ENCODE results near the gene SHF.
"Not testable (repeated sequence)": the region's sequence is repeated elsewhere in the genome, so short reads cannot be mapped to it uniquely, and the experiment has no call there.

Gene SHF, protein sequence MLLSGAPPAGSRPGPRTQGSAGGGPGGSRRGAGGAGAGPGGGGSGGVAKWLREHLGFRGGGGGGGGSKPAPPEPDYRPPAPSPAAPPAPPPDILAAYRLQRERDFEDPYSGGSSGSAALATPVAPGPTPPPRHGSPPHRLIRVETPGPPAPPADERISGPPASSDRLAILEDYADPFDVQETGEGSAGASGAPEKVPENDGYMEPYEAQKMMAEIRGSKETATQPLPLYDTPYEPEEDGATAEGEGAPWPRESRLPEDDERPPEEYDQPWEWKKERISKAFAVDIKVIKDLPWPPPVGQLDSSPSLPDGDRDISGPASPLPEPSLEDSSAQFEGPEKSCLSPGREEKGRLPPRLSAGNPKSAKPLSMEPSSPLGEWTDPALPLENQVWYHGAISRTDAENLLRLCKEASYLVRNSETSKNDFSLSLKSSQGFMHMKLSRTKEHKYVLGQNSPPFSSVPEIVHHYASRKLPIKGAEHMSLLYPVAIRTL

DNA sequence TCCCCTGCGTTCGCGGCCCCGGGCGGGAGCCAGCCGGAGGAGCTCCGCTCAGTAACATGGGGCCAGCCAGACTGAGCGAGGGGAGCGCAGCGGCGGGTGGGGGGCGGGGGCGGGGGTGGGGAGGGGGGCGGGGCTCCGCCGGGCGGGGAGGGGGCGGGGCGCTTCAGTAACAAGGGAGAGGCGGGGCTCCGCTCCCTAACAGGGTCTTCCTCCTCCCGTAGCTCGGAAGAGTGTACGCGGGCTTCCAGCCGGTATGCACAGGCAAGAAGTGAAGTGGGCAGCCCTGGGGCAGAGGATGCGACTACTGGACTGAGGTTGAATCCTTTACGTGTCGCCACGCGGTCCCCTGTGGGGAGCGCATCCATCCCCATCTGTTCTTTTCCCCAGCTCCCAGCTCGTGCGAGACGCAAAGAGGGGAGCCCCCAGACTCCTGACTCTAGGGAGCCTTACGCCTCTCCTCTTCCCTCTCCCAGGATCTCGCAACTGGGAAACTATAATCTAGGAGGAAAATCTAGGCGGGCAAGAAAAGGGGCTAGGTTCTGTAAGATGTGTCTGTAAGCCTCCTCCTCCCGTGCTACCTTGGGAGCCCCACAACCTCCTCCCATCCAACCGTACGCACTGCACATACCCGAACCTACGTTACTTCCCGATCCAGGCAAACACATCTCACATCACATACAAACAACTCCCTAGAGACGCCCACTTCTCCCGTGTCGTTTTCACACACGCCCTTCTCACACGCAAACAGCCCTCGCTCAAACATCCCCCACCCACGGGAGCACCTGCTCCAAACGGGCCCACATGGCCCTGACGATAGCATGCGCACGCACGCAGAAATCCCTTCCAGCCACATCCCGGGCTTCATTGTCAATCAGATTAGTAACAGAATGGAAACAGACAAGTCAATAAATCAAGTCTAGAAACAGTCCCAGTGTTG is at the start of gene SHF:
Gene SHF (minus strand): TSS at position 73 of the 937 bp plus-strand sequence. CDS start 15 bp downstream, at position 58.
- DNase-seq, result peak; percentile 65 to 82 (median 80)

DNA sequence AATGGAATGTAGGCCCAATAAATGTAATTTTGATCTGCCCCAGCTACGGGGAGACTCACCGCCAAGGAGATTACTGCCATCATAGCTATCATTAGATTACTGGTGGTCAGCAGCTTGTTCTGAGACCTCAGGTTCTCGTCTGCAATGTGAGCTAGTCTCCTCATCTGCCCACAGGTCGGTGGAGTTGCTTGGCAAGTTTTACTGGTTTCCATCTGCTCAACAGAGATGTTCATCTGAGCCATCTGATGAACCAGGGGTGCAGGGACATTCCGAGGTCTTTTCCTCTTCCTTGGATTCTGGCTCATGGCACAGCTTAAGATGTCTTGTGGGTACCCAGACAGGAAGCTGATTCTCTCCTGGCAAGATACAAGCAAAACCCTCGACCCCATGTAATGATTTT is 49.0 kb upstream of the SHF start:
- DNase-seq, result not testable (repeated sequence)

DNA sequence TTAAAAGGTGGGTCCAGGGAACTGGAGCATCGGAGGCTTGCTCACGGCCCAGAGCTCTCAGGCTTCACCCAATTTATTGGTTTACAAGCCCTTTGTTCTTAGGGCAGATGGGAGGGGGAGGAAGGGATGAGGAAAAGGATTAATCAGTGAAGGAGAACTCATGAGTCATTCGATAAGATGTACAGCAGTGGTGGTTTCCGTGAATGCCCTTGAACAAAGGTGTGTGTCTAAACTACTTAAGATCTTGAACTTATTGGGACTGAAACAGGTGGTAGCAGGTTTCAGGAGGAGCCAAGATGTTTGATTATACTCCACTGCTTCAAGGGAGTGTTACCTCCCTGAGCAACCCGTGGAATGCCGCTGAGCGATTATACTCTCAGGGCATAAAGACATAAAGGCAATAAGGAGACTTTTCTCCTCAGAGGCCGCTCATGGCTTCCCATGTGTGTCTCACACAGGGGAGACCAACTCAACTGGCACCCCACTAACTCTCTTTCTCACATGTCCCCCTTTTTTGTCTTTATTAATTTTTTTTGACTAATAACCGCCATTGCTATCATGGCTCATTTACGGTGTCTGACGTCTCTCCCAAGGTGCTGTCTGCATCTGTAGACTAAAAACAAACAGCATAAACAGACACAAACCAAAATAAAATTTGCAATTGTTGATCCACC is 46.9 kb upstream of the SHF start:
- DNase-seq, result no peak

DNA sequence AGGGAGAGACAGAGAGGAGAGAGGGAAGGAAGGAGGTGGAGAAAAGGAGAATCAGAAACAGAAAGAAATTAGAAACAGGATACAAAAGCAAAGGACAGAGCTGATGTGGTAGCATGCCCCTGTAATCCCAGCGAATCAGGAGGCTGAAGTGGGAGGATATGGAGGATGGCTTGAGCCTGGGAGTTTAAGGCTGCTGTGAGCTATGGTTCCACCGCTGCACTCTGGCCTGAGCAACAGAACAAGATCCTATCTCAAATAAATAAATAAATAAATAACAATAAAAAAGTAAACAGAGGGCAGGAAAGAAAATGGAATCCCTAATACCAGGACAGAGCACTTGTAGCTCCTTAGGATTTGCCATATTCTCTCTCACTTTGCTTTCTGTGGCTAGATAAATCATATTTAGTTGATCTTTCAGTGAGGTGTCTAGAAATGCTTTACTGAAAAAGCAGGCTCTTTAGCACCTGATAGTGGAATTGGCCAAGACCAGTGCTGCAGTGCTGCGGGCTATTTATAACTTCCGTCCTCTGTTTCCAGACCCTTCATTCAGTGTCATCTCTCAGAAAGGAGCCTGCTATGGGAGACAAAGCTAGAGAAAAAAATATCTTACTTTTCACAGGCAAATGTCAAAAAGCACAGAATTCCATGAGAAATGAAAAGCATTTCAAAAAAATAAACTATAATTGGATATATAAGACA is 44.2 kb upstream of the SHF start:
- no peak for DNase-seq

DNA sequence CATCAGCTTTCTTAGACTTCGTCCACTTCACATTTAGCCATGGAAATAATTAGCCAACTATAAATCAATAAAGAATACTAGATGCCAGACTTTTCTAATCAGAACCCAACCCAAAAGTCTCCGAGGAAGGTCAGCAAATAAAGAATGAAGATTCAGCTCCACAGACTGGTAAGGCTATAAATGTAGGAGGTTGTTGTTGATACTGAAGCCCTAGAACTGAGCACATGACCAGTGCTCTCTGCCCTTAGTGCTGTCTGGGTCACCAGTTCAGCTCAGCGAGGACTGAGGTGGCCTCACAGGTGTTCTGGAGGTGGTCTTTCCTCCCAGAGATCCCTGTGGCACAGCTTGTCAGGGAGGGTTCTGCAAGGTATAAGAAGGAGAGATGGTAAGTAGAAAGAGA is 43.4 kb upstream of the SHF start:
- no peak for DNase-seq

DNA sequence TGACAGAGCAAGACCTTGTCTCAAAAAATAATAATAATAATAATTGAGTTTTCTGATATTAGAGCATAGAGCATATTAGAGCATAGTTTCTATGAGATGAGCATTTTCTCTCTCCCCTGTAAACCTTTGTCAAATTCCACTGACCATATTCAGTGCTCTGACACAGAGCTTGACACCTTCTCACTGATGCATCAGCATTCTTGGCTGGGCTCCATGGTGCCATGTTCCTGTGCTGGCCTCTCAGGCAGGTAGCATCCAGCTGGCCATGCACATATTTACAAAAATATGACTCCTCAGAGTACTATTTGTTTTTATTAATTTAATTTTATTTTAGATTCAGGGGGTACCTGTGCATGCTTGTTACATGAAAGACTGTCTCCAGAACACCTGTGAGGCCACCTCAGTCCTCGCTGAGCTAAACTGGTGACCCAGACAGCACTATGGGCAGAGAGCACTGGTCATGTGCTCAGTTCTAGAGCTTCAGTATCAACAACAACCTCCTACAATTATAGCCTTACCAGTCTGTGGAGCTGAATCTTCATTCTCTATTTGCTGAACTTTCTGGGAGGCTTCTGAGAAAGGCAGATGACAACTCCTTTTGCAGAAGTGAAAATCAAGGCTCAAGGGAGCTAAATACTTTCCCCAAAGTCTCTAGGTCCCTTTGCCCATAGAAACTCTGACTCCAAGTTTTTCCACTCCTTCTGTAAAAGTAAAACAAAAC is 42.6 kb upstream of the SHF start:
- DNase-seq, result no peak

DNA sequence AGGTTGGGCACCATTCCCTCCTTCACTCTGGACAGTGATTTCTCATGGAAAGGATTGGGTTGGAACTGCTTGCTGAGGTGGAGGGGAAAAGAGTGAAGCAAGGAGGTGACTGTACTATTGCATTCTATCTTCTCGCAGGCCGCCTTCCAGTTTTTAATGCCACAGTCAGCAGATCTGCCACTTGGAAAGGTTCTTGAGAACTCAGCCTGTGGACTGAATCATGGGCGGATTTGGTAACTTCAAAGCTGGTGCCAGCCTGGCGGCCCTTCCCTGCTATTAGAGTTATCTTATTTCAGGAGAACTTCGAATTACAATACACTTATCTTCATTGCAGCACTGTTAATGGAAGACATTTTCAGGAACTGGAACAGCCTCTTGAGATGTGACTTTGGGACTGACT is 41.2 kb upstream of the SHF start:
- DNase-seq, result no peak

DNA sequence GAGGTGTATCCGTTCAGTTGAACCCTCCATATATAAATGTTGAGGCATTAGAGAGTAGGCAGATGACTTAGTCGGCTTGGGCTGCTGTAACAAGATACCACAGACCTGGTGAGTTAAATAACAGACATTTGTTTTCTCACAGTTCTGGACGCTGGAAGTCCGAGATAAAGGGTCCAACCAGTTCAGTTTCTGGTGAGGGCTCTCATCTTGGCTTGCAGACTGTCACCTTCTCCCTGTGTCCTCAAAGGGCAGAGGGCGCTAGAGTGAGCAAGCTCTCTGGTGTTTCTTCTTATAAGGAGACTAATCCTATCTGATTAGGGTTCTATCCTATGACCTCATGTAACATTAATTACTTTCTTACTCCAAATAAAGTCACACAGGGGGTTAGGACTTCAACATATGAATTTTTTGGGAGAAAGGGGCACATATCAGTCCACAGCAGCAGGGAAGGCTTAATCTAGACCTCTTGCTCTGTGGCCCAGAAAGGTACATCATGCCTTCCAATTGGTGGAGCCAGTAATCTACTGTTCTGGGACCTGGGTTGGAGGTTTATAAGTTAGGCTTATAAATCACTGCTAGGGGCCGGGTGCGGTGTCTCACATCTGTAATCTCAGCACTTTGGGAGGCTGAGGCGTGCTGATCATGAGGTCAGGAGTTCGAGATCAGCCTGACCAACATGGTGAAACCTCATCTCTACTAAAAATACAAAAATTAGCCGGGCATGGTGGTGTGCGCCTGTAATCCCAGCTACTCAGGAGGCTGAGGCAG is 37.9 kb upstream of the SHF start:
- DNase-seq, result no peak

DNA sequence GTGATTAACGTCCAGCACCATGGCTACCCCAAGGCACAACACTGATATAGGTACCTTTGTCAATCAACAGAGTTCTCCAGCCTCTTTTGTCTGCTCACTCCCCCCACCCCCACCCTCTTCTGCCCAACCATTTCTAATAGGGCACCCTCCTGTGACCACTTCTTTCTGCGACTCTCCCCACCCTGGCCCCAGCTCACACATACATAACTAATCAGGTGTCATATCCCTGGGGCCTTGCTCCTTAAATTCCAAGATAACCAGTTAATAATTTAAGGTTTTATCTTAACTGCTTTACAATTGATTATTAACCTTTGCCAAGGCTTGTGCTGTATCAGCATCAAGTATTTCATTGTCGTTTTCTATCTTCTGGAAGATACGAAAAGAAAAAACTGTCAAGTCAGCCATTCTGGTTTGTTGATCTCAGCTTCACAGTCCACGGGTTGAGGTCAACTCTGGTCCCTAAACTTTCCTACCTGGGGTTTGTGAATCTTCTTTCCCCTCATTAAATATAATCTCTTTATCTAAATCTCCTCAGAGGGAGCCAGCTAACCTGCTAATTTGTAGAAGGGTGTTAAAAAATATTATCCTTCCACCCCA is 37.0 kb upstream of the SHF start:
- no peak for DNase-seq

DNA sequence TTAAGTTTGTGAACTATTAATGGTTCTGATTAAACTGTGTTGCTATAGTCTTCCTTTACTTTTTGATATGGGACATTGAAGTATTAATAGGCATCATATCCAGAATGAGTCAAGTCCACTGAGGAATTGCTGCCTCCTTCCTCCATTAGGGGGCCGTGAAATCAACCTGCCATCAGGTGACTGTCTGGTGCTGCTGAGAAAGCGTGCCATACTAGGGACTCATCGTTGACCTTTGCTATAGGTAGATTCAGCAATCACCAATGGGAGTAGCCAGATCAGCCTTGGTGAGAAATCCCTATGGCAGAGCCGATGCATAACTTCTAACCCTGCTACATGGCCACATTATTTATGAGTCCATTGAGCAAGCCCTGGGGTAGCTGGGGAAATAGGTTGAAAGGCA is 34.2 kb upstream of the SHF start:
- no peak for DNase-seq

DNA sequence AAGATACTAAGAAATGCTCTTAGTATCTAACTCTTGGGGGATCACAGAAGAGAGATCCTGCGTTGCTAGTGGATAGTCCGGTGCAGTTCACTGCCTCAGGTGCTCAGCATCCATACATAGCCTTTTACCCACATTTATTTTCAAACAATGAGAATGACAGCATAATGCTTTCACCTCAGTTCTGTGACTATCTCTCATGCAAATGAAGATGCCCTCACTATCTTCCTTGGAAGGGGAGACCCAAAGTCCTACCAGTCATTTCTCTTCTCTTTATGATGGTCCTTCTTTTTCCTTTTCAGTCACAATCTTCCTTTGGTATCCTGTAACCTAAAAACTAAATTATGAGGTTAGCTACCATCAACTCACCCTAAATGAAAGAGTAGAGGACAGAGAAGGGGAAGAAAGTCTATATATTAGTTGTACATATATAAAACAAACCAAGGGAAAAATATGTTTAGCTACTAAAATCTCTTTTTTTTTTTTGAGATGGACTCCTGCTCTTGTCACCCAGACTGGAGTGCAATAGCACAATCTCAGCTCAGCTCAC is 33.4 kb upstream of the SHF start:
- no peak for DNase-seq

DNA sequence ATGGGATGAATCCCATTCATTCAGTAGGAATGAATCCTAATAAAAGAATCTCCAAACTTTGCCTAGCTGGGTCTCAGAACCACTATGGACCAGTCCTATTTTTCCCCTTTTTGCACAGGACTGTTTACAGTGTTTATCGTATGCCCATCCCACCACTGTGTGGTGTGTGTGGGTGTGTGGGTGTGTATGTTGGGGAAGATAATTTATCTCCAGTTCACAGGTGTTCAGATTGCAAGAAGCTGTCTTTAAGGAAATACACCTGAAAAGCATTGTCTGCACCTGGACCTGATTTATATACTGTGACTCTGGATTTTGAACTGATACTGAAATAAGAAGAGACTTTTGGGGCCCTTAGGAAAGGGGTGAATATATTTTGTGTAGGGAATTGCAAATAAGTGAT is 24.7 kb upstream of the SHF start:
- no peak for DNase-seq

DNA sequence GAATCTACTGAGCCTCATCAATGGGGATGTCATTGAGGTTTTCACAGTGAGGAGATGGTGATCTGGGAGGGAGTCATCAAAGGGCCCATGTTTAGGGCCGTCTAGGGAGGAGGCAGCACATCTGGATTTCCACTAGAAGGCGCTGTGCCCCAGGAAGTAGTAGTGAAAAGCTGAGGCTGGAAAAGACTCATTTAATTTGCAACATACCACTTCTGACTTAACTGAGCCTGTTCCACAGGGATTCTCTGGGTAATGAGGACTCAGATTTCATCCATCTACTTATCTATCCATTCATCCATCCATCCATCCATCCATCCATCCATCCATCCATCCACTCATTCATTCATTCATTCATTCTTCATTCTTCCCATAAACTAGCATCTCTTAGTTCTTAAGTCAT is 17.4 kb upstream of the SHF start:
- peak; percentile 80 to 86 (median 84) for DNase-seq

DNA sequence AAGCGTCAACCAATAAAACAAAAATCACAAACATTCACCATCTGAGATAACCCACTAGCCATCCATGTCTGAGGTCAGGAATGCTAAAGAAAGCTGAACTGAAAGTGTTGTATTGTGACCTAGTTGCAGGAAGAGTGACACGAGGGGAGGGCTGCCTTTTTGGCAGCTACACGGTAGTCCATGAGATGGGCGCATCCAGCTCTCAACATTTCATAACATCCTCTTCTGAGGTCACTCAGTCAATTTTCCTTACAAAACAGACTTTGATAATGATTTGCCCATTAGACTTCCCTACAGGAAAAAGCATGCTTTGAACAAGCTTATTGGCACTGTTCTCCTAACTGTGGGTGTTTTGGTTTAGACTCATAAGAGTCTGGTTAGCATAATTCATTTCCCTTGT is 15.4 kb upstream of the SHF start:
- DNase-seq, result peak; percentile 41 to 63 (median 48)

DNA sequence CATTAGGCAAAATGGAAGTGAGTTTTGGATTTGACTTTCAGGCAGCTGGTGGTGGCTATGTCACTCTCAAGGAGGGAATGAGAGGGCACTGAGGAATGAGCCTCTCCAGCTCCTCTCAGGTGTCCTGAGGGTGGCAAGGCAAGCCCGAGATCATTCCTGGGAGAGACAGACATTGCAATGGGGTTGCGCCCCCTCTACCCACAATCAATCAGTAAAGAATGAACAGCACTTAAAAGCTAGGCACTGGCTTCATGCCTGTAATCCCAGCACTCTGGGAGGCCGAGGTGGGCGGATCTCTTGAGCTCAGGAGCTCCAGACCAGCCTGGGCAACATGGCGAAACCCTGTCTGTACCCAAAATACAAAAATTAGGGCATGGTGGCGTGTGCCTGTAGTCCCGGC is 14.1 kb upstream of the SHF start:
- no peak for DNase-seq

DNA sequence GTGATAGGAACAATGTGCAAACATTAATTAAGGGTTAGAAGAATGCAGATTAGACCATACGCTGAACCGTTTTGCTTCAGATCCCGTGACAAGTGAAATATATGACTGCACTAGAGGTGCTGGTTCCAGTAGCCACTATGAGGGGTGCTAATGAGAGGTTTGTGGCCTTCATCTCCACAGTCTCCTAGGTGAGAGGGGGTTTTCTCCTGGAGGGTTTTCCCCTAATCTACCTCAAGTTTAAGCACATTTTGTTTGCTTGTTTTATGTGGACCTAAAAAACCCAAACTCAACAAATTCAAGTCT is 13.7 kb upstream of the SHF start:
- DNase-seq, result no peak

DNA sequence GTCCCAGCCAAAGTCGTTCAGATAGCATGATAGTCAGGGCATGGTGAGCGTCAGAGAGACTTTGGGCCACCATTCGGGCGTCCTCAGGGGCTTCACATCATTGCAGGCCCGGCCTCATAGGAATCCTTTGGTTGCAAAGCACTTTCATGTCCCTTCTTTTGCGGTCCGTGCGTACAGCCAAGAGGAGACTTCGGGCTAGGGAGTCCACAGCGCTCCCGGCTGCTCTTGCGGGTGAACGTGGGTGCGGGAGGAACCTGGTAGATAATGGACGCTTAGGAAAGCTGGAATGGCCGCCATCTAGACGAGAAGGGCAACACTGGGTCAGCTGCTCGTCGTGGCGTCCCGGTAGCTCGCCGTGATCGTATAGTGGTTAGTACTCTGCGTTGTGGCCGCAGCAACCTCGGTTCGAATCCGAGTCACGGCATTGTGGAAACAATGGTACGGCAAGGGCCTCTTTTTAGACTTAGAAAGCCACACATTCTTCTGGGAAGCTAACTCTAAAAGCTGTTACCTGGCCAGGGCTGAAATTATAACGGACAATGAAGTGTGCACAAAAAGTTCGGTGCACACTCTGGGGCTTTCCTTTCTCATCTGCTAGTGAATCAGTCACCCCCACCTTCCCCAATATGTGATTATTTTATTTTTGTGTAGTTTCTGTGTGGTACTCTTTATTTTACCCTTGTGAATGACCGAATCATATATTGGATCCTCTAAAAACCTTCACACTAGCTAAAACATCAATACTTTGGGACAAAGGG is 13.2 kb upstream of the SHF start:
- peak; percentile 79 to 84 (median 80) for DNase-seq

DNA sequence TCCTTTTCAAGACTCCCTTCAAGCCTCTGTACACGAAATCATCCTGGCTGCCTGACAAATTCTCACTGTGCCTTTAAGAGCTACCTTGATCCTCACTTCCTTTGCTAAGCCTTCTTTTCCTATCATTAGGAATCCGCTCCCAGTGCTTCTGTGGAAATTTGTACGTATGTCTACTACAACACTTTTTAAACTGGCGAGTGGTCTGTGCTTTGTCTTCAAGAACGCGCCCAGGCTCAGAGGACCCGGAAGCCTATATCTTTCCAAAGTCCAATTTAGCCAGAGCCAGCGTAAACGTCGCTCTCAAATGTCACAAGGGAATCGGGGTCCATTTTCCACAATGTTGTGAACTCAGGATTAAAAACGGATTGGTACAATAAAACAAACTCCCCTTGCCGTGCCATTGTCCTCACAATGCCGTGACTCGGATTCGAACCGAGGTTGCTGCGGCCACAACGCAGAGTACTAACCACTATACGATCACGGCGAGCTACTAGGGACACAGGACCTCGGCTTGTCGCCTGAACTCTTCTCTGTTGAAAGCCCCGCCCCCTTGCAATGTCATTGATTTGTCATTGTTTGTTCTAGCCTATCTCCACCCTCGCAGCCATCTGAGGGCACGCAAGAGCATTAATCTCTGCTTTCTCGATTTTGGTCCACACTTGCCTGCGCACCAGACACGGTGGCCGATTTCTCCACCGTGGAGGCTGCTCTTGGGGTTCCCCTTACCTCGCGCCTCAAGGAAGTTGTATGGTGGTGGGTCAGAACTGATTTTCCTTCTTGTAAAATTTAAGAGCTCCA is 12.4 kb upstream of the SHF start:
- peak; percentile 93 to 95 (median 93) for DNase-seq
